Limb (tissue), 2 donors: ENCODE data around the gene POU6F2.
"Not testable (repeated sequence)": the region's sequence is repeated elsewhere in the genome, so short reads cannot be mapped to it uniquely, and the experiment has no call there.

Source experiments
- DNase-seq, 2 donors: peaks; one replicate each; pipeline ENCODE4 v3.0.0-alpha.2; 2016; ENCODE audit errors: extremely low spot score in 2 of 2

POU6F2 gene

GRCh38 chr7:39299695-39300094, 322.0 kb downstream of the POU6F2 start:
- no peak for DNase-seq

GRCh38 chr7:39300276-39300675, 322.6 kb downstream of the POU6F2 start:
- DNase-seq: no peak

GRCh38 chr7:39301543-39301942, 323.8 kb downstream of the POU6F2 start:
- no peak for DNase-seq

- DNase-seq: no peak
Observed at GRCh38 chr7:39304178-39304577, 326.5 kb downstream of the POU6F2 start.

- no peak for DNase-seq
Observed at GRCh38 chr7:39304668-39305405, 327.1 kb downstream of the POU6F2 start.

GRCh38 chr7:39306016-39306570, 328.4 kb downstream of the POU6F2 start:
- no peak for DNase-seq

- DNase-seq: no peak
Observed at GRCh38 chr7:39310699-39311098, 333.0 kb downstream of the POU6F2 start.

GRCh38 chr7:39312254-39312989, 334.7 kb downstream of the POU6F2 start:
- DNase-seq: no peak

- no peak for DNase-seq
Observed at GRCh38 chr7:39313376-39313775, 335.7 kb downstream of the POU6F2 start.

GRCh38 chr7:39313974-39314373, 336.3 kb downstream of the POU6F2 start:
- DNase-seq: no peak

- DNase-seq: no peak
Observed at GRCh38 chr7:39317107-39317506, 339.4 kb downstream of the POU6F2 start.

- no peak for DNase-seq
Observed at GRCh38 chr7:39317896-39318295, 340.2 kb downstream of the POU6F2 start.

- DNase-seq: no peak
Observed at GRCh38 chr7:39321245-39321644, 343.5 kb downstream of the POU6F2 start.

GRCh38 chr7:39321909-39322498, 344.3 kb downstream of the POU6F2 start:
- DNase-seq: no peak

GRCh38 chr7:39324139-39324760, 346.5 kb downstream of the POU6F2 start:
- no peak for DNase-seq

GRCh38 chr7:39331607-39332006, 353.9 kb downstream of the POU6F2 start:
- not testable (repeated sequence) for DNase-seq

GRCh38 chr7:39332142-39332541, 354.4 kb downstream of the POU6F2 start:
- no peak for DNase-seq

- DNase-seq: no peak
Observed at GRCh38 chr7:39333701-39334100, 356.0 kb downstream of the POU6F2 start.

- no peak for DNase-seq
Observed at GRCh38 chr7:39336442-39336841, 358.7 kb downstream of the POU6F2 start.

- no peak for DNase-seq
Observed at GRCh38 chr7:39338716-39339115, 361.0 kb downstream of the POU6F2 start.

- no peak for DNase-seq
Observed at GRCh38 chr7:39339591-39339990, 361.9 kb downstream of the POU6F2 start.

GRCh38 chr7:39341083-39341482, 363.4 kb downstream of the POU6F2 start:
- DNase-seq: no peak
